Kidney capillary endothelial cell (primary cell): Measurements from ENCODE around the gene C5.
"Not testable (repeated sequence)": the region's sequence is repeated elsewhere in the genome, so short reads cannot be mapped to it uniquely, and the experiment has no call there.

ENCODE experiments used
- DNase-seq: peaks from one replicate; pipeline ENCODE4 v3.0.0-alpha.2; 2018; ENCODE audit warnings: low spot score

C5 gene

GRCh38 chr9:120978987-120979386 lies 71.1 kb downstream of the C5 start:
- DNase-seq = no peak

GRCh38 chr9:120977321-120977720 lies 72.8 kb downstream of the C5 start:
- no peak for DNase-seq

- DNase-seq = no peak
These were observed 75.2 kb downstream of the C5 start for GRCh38 chr9:120974921-120975320.

DNA sequence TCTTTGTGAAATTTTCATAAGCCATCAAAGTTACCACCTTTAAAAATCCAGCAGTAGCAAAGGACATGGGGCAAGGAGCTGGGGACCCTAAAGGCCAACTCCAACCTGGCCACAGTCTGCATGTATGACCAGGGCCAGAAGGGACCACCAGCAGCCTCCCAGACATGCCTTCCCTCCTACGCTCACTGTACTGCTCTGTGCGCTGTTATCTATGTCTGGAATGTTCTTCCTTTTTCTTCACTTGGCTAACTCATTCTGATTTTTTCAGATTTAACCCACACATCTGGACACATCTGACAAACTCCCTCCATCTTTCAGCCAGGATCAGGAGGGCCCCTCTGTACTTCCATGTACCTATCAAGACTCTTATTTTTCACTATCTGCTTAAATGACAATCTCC lies 75.9 kb downstream of the C5 start:
- DNase-seq = no peak

DNA sequence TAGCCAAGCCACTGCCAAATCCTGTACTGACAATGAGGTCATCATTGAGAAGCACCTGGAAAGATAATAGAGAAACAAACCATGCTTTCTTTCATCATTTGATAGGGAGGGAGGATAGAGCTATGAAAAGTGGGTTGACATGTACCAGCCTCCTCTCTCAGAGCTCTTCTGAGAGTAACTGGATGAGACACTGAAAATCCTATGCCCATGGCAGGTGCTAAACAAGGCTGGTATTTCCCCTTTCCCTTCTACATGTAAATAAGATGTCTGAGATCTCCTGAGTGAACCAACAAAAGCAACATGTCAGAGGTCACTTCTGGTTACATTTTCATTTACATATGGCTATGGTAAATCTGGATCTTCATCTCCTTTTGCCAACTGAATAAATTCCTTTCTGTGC lies 78.1 kb downstream of the C5 start:
- DNase-seq = no peak

GRCh38 chr9:120971471-120971870 lies 78.6 kb downstream of the C5 start:
- not testable (repeated sequence) for DNase-seq

DNA sequence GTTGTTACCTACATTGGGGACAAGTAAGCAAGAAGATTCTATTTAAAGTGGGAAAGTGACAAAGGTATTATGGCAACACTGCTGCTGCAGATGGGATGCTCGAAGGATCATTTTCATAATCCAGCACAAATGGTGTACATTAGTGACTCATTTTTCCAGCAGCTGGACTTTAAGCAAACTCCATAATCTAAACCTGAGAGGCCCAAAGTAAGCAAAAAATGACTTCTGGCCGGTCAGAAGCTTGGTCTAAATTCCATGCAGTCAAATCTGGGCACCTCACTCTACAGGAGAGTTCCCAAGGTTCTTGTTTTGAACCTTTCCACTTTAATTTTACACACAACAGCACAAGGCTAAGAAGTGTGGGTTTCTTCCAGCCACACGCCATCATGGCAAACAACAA lies 79.8 kb downstream of the C5 start:
- no peak for DNase-seq

DNA sequence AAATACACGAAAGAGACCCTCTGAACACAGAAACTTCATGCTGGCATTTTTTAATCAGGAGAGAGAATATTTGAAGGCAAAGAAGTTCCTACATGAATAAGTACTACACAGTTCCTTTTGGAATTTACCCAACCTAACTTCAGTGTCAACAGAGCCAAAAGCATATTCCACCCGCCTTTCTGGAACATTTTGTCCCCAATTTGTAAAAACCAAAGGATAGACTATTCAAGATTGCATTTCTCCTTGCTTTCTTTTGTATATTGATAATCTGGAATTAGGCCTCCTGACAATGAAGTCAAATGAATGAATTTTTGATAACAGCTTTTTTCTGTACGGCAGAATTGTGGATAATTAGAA lies 84.1 kb downstream of the C5 start:
- DNase-seq = no peak

DNA sequence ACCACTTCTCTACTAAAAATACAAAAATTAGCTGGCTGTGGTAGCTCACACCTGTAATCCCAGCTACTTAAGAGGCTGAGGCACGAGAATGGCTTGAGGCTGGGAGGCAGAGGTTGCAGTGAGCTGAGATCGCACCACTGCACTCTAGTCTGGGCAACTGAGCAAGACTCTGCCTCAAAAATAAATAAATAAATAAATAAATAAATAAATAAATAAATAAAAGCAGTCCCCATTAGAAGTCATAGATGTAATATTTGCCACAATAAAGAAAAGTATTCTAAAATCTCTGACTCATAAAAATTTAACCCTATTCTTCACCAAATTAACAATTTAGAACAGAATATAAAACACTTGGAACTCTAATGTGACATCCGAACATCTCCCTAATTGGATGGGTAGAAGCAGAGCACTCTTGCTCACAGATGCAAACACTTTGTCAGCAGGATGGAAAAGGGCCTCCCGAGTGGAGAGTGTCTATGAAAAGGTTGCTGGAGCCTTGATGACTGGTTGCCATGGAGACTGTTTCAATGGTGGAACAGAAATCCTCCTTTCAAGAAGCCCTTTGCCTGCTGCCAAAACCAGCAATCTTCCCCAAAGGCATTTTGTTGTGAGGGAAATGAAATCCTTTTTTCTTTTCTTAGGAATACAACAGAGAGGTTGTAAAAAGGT lies 84.6 kb downstream of the C5 start:
- DNase-seq = no peak

- DNase-seq = no peak
These were observed 88.1 kb downstream of the C5 start for GRCh38 chr9:120961936-120962335.

GRCh38 chr9:120960001-120960400 lies 90.1 kb downstream of the C5 start:
- DNase-seq = no peak

DNA sequence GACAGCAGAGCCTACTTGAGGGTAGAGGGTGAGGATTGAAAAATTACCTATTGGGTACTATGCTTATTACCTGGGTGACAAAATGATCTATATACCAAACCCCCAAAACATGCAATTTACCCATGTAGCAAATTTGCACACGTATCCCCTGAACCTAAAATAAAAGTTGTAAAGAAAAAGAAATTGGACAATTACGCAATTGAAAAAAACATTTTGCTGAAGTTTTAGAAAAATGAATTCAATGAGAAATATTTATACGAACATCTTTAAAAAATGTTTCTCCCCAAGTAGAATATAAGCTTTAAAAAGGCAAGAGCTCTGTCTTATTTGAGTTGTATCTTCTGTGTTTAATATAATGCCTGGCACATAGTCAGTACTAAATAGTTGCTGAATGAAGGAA lies 93.2 kb downstream of the C5 start:
- DNase-seq = no peak

- no peak for DNase-seq
These were observed 98.0 kb downstream of the C5 start for GRCh38 chr9:120951960-120952618.

- DNase-seq = peak; percentile 51
These were observed 99.4 kb downstream of the C5 start for GRCh38 chr9:120950421-120951388.

DNA sequence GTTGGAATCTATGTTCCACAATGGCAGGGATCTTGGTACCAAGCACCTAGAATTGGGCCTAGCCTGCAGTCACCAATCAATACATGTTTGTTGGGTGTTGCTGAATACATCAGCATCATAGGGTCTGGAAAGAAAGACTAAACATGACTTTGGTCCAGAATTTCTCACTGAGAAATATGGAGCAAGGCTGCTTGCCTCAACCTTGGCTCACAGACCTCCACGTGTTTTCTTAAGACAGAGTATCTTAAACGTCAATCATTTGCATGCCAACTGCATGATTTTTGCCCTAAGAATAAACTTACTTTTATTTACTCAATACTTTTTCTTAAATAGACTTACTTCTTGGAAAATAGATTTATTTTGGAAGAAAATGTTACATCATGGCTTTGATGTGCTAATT lies 100.8 kb downstream of the C5 start:
- DNase-seq = no peak

- no peak for DNase-seq
These were observed 101.3 kb downstream of the C5 start for GRCh38 chr9:120948824-120949223.

DNA sequence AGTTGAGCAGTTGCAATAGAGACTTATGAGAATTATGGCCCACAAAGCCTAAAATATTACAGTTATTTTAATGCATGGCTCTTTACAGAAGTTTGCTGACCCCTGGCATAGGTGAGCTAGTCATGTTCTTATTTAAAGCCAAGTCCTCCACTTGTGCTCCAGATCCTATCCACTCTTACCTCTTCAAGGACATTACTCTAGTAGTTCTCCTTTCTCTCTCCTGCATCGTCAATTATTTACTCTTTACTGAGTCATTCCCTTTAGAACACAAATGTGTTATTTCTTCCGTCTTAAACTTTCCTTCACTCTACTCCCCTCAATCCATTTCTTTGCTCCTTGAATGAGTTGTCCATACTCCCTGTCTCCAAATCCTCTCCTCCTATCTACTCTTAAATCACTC lies 102.9 kb downstream of the C5 start:
- no peak for DNase-seq

- DNase-seq = no peak
These were observed 103.8 kb downstream of the C5 start for GRCh38 chr9:120946259-120946658.

- DNase-seq = no peak
These were observed 105.1 kb downstream of the C5 start for GRCh38 chr9:120944948-120945347.

- no peak for DNase-seq
These were observed 105.6 kb downstream of the C5 start for GRCh38 chr9:120944434-120944843.

DNA sequence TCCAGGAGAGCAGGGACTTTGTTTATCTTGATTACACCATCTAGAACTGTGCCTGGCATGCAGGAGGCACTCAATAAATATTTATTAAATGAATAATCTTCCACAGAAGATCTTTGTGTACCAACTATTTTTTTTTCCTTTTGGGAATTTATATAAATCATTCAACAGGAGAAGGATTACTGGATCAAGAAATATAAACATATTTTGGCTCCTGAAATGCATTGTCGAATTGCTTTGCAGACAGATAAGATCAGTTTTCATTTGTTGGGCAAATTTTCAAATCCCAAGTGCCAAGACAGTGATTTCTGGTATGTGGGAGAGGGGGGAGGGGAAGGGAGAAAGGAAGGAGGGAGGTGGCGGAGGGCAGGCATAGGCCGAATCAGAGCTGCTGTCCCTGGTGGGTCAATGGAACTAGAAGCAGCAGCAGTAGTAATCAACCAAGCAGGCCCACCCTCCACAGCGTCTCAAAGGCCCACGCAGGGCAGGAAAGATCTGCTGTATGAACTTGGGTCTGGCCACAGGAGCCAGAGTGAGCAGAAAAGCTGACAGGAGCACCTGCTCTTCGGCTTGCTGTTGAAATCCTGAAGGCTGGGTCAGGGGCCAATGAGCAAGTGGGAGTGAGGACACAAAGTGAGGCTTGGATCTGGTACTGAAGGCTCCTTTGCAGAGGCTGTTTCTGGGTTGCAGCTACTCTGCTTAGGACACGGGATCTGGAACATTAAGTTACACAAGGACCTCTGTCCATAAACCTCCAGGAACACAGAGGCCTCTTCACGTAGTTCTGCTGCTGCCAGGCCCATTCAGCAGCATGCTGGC lies 107.7 kb downstream of the C5 start:
- no peak for DNase-seq
